ENCODE data around the gene LTO1. TPM values are rescaled to one million over a fixed set of nuclear protein-coding genes. Genes with fewer than 3 reads are reported as not detected.

The LTO1 gene
- total and polyA plus RNA-seq, 2 of the 13 experiments (the other 11 are each of a cell fraction or from before 2014, with no cell fraction given): 11.8 to 15.0 TPM

GRCh38 chr11:69654660-69655478 is 20.3 kb downstream of the LTO1 start (continued):
- TF ChIP-seq PAF1 (CRISPR knock-in tag; IDR thresholded peaks at IDR 0.05): peak; percentile 71
- peak; percentile 63; the same call in 1 of the 2 replicates for TF ChIP-seq ZNF274 (CRISPR knock-in tag; IDR thresholded peaks at IDR 0.05)
- TF ChIP-seq ZHX1 (CRISPR knock-in tag; IDR thresholded peaks at IDR 0.05; ENCODE audit: low read depth): peak; percentile 27; the same call in 1 of the 2 replicates
- TF ChIP-seq MAFG (CRISPR knock-in tag; IDR thresholded peaks at IDR 0.05): no peak
- peak; percentile 88 for TF ChIP-seq PAXIP1 (CRISPR knock-in tag; conservative IDR thresholded peaks at IDR 0.05)
- peak; percentile 36; the same call in 1 of the 2 replicates for TF ChIP-seq SALL2 (CRISPR knock-in tag; IDR thresholded peaks at IDR 0.05)
- TF ChIP-seq JUND (CRISPR knock-in tag; IDR thresholded peaks at IDR 0.05): peak; percentile 94
- no peak for TF ChIP-seq ZNF761 (CRISPR knock-in tag; conservative IDR thresholded peaks at IDR 0.05)
- no peak for TF ChIP-seq ZNF513 (CRISPR knock-in tag; conservative IDR thresholded peaks at IDR 0.05)
- no peak for TF ChIP-seq SATB2 (CRISPR knock-in tag; IDR thresholded peaks at IDR 0.05)
- TF ChIP-seq BCL3 (CRISPR knock-in tag; IDR thresholded peaks at IDR 0.05): peak; percentile 79
- TF ChIP-seq HNRNPLL (IDR thresholded peaks at IDR 0.05; ENCODE audit: low read depth, low read length, poor library complexity, severe bottlenecking): no peak
- peak; percentile 22; the same call in 1 of the 2 replicates for TF ChIP-seq RBFOX2 (IDR thresholded peaks at IDR 0.05; ENCODE audit: low read depth, low read length)

All from HepG2 (cell line).